HepG2 (cell line): ENCODE results near the gene CPE. TPM values are rescaled to one million over a fixed set of nuclear protein-coding genes. Genes with fewer than 3 reads are reported as not detected.
A peak's percentile ranks its signal among the peaks of the same experiment; 100 is the strongest.

Source experiments
- ARID5B ChIP-seq: IDR thresholded peaks from 2 replicates; pipeline ENCODE4 v1.4.0; 2020; ENCODE audit warnings: mild to moderate bottlenecking, missing genetic modification reagents
- ATAD3A ChIP-seq: sonication (generic); formaldehyde crosslinking; IDR thresholded peaks from 2 replicates; pipeline ENCODE4 v1.4.0; 2020; ENCODE audit warnings: missing genetic modification reagents
- ATF2 ChIP-seq: sonication (generic); formaldehyde crosslinking; IDR thresholded peaks from 2 replicates; pipeline ENCODE4 v1.4.0; 2020; ENCODE audit warnings: missing genetic modification reagents
- BCL3 ChIP-seq: sonication (generic); formaldehyde crosslinking; IDR thresholded peaks from 2 replicates; pipeline ENCODE4 v1.5.1; 2020; ENCODE audit warnings: mild to moderate bottlenecking, missing genetic modification reagents, moderate library complexity
- CEBPG ChIP-seq: IDR thresholded peaks from 2 replicates; pipeline ENCODE4 v1.6.1; 2016
- ELF1 ChIP-seq: sonication (generic); formaldehyde crosslinking; IDR thresholded peaks from 2 replicates; pipeline ENCODE4 v1.4.0; 2020; ENCODE audit warnings: missing genetic modification reagents
- FOSL1 ChIP-seq: sonication (generic); formaldehyde crosslinking; IDR thresholded peaks from 2 replicates; pipeline ENCODE4 v1.9.0; 2021; ENCODE audit warnings: missing genetic modification reagents, borderline replicate concordance
- FOXK1 ChIP-seq: sonication (generic); formaldehyde crosslinking; IDR thresholded peaks from 2 replicates; pipeline ENCODE4 v1.4.0; 2020; ENCODE audit warnings: low read depth, missing genetic modification reagents, borderline replicate concordance
- FOXO4 ChIP-seq: sonication (generic); formaldehyde crosslinking; conservative IDR thresholded peaks from 2 replicates; pipeline ENCODE4 v1.8.1; 2023; ENCODE audit warnings: missing genetic modification reagents
- HNRNPK ChIP-seq: fragments of 200-400 bp; formaldehyde crosslinking; IDR thresholded peaks from 2 replicates; pipeline ENCODE4 v1.6.1; 2018; ENCODE audit warnings: low read length, low read depth, moderate library complexity, mild to moderate bottlenecking; ENCODE audit not compliant: poor library complexity, severe bottlenecking
- IKZF5 ChIP-seq: IDR thresholded peaks from 2 replicates; pipeline ENCODE4 v1.6.1; 2018; ENCODE audit warnings: missing genetic modification reagents, mild to moderate bottlenecking, missing compliant biosample characterization
- MAFF ChIP-seq: IDR thresholded peaks from 2 replicates; pipeline ENCODE4 v1.6.1; 2011; ENCODE audit warnings: low read depth, low read length, improper control_type of control experiment
- NFKBIZ ChIP-seq: IDR thresholded peaks from 2 replicates; pipeline ENCODE4 v1.6.1; 2018; ENCODE audit warnings: missing genetic modification reagents, missing compliant biosample characterization
- PLRG1 ChIP-seq: fragments of 450-650 bp; conservative IDR thresholded peaks from 2 replicates; pipeline ENCODE4 v1.6.1; 2016
- SOX13 ChIP-seq, 3 experiments: fragments of 450-650 bp in 1 of 3; sonication (generic) in 1 of 3; formaldehyde crosslinking in 1 of 3; IDR thresholded peaks in 2 of 3; conservative IDR thresholded peaks in 1 of 3; 2 replicates each; pipeline versions ENCODE4 v1.5.0 to v1.6.1; 2016 to 2020; ENCODE audit warnings: antibody characterized with exemption in 1 of 3, mild to moderate bottlenecking in 1 of 3, missing compliant biosample characterization in 1 of 3, missing genetic modification reagents in 1 of 3, moderate library complexity in 1 of 3
- TBX2 ChIP-seq: sonication (generic); formaldehyde crosslinking; IDR thresholded peaks from 2 replicates; pipeline ENCODE4 v1.5.0; 2020; ENCODE audit warnings: missing genetic modification reagents, mild to moderate bottlenecking, borderline replicate concordance
- TMF1 ChIP-seq: sonication (generic); formaldehyde crosslinking; IDR thresholded peaks from 2 replicates; pipeline ENCODE4 v1.8.1; 2022; ENCODE audit warnings: low read depth, missing genetic modification reagents
- ZNF546 ChIP-seq: sonication (generic); formaldehyde crosslinking; conservative IDR thresholded peaks from 2 replicates; pipeline ENCODE4 v1.8.1; 2023; ENCODE audit warnings: mild to moderate bottlenecking, missing genetic modification reagents
- ZNF607 ChIP-seq: sonication (generic); formaldehyde crosslinking; IDR thresholded peaks from 2 replicates; pipeline ENCODE4 v1.5.1; 2020; ENCODE audit warnings: missing genetic modification reagents, mild to moderate bottlenecking, borderline replicate concordance
- polyA plus RNA-seq, 8 experiments: library from polyadenylated mRNA; depleted of rRNA in 3 of 8; stranded (reverse) in 7 of 8; unstranded in 1 of 8; fragments of >200 nt; fragmentation: Illumina TruSeq in 4 of 8; extraction: Trizol in 4 of 8; gene quantifications; 2 replicates each; pipeline versions ENCODE4 v1.2.1 to v1.2.3, GENCODE V29; 2011 to 2016; ENCODE audit warnings: low read depth in 4 of 8, missing spikeins in 1 of 8, mixed read lengths in 1 of 8; ENCODE audit not compliant: insufficient read depth in 1 of 8
- total RNA-seq, 5 experiments: library from RNA; depleted of rRNA; stranded (reverse); fragments of >200 nt; fragmentation: Illumina TruSeq; extraction: Trizol; gene quantifications; 2 replicates each; pipeline ENCODE4 v1.2.3, GENCODE V29; 2016; ENCODE audit warnings: low read depth in 1 of 5

Gene CPE
- total and polyA plus RNA-seq, 2 of the 13 experiments (the other 11 are each of a cell fraction or from before 2014, with no cell fraction given) = 268 to 852 TPM

- TF ChIP-seq TMF1 (no peak), MAFF (peak; percentile 20; the same call in 1 of the 2 replicates), CEBPG (CRISPR knock-in tag) (peak; percentile 77), TBX2 (no peak), BCL3 (no peak), HNRNPK (no peak), NFKBIZ (CRISPR knock-in tag) (no peak), ZNF546 (CRISPR knock-in tag) (no peak), PLRG1 (no peak), FOXK1 (CRISPR knock-in tag) (peak; percentile 47; the same call in 1 of the 2 replicates), ATF2 (CRISPR knock-in tag) (peak; percentile 50; the same call in 1 of the 2 replicates), SOX13 (IDR thresholded peaks at IDR 0.05) (no peak), SOX13 (CRISPR knock-in tag; conservative IDR thresholded peaks at IDR 0.05 in 1 of 2, IDR thresholded peaks at IDR 0.05 in 1 of 2) (peak in 1 of 2 experiments; percentile 69; a peak in 2 of 4 replicates), ZNF607 (no peak), IKZF5 (CRISPR knock-in tag) (no peak), FOSL1 (peak; percentile 73; the same call in 1 of the 2 replicates), ARID5B (CRISPR knock-in tag) (peak; percentile 87), ELF1 (CRISPR knock-in tag) (no peak), FOXO4 (CRISPR knock-in tag) (no peak), ATAD3A (CRISPR knock-in tag) (no peak)
These were observed 124.4 kb downstream of the CPE start (continued) for GRCh38 chr4:165502916-165503907.
